ENCODE results near the gene OR51V1.

The OR51V1 gene

DNA sequence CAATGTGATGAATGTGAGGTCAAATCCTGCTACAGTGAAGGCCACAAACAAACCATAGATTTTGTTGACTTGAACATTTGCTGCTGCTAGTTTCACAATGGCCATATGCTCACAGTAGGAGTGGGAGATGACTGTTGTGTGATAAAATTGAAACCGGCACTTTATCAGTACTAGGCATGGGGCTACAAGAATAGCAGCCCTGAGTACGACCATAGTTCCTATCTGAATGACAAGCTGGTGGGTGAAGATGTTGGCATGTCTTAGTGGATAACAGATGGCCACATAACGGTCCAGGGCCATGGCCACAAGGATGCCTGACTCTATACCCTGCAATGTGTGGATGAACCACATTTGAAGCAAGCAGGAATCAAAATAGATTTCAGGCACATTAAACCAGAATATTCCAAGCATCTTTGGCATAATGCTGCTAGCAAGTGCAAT is 48.7 kb downstream of the OR51V1 start:
- H3K4me3 ChIP-seq (replicated peaks; ENCODE audit: low read depth, low read length), result no peak overlapping the region
- DNase-seq (ENCODE audit: low read depth), result no peak
- TF ChIP-seq, protein P1, sequence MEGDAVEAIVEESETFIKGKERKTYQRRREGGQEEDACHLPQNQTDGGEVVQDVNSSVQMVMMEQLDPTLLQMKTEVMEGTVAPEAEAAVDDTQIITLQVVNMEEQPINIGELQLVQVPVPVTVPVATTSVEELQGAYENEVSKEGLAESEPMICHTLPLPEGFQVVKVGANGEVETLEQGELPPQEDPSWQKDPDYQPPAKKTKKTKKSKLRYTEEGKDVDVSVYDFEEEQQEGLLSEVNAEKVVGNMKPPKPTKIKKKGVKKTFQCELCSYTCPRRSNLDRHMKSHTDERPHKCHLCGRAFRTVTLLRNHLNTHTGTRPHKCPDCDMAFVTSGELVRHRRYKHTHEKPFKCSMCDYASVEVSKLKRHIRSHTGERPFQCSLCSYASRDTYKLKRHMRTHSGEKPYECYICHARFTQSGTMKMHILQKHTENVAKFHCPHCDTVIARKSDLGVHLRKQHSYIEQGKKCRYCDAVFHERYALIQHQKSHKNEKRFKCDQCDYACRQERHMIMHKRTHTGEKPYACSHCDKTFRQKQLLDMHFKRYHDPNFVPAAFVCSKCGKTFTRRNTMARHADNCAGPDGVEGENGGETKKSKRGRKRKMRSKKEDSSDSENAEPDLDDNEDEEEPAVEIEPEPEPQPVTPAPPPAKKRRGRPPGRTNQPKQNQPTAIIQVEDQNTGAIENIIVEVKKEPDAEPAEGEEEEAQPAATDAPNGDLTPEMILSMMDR (IDR thresholded peaks at IDR 0.05; ENCODE audit: low read length, missing control alignments), result no peak

Data from fibroblast of pulmonary artery (primary cell).